ENCODE measurements around the gene CHD6.

CHD6 gene

GRCh38 chr20:41531518-41532275, 86.5 kb downstream of the CHD6 start:
- DNase-seq = no peak

GRCh38 chr20:41530923-41531322, 87.3 kb downstream of the CHD6 start:
- DNase-seq = no peak
- in situ Hi-C loops (cut with HindIII; ENCODE audit: low pct_ligation_motif_present, low pct_unique_long_range_greater_than_20kb, low sequenced_read_pairs) = no loop called here

More at GRCh38 chr20:41531518-41532275, 86.5 kb downstream of the CHD6 start:
- in situ Hi-C loops (cut with HindIII; ENCODE audit: low pct_ligation_motif_present, low pct_unique_long_range_greater_than_20kb, low sequenced_read_pairs) = no loop called here

- no peak for DNase-seq
- in situ Hi-C loops (cut with HindIII; ENCODE audit: low pct_ligation_motif_present, low pct_unique_long_range_greater_than_20kb, low sequenced_read_pairs) = no loop called here
These were observed 91.8 kb downstream of the CHD6 start for GRCh38 chr20:41526327-41526726.

GRCh38 chr20:41524980-41525613, 93.1 kb downstream of the CHD6 start:
- DNase-seq = no peak
- in situ Hi-C loops (cut with HindIII; ENCODE audit: low pct_ligation_motif_present, low pct_unique_long_range_greater_than_20kb, low sequenced_read_pairs) = no loop called here

- no peak for DNase-seq
- in situ Hi-C loops (cut with HindIII; ENCODE audit: low pct_ligation_motif_present, low pct_unique_long_range_greater_than_20kb, low sequenced_read_pairs) = no loop called here
These were observed 94.3 kb downstream of the CHD6 start for GRCh38 chr20:41523857-41524256.

GRCh38 chr20:41513829-41514228, 104.3 kb downstream of the CHD6 start:
- in situ Hi-C loops (cut with HindIII; ENCODE audit: low pct_ligation_motif_present, low pct_unique_long_range_greater_than_20kb, low sequenced_read_pairs) = no loop called here
- DNase-seq = no peak

GRCh38 chr20:41512624-41513023, 105.6 kb downstream of the CHD6 start:
- in situ Hi-C loops (cut with HindIII; ENCODE audit: low pct_ligation_motif_present, low pct_unique_long_range_greater_than_20kb, low sequenced_read_pairs) = no loop called here
- DNase-seq = no peak

- DNase-seq = no peak
- in situ Hi-C loops (cut with HindIII; ENCODE audit: low pct_ligation_motif_present, low pct_unique_long_range_greater_than_20kb, low sequenced_read_pairs) = no loop called here
These were observed 107.2 kb downstream of the CHD6 start for GRCh38 chr20:41510847-41511450.

- in situ Hi-C loops (cut with HindIII; ENCODE audit: low pct_ligation_motif_present, low pct_unique_long_range_greater_than_20kb, low sequenced_read_pairs) = no loop called here
- no peak for DNase-seq
These were observed 108.0 kb downstream of the CHD6 start for GRCh38 chr20:41510224-41510623.

- DNase-seq = no peak
- in situ Hi-C loops (cut with HindIII; ENCODE audit: low pct_ligation_motif_present, low pct_unique_long_range_greater_than_20kb, low sequenced_read_pairs) = no loop called here
These were observed 108.6 kb downstream of the CHD6 start for GRCh38 chr20:41509316-41510200.

GRCh38 chr20:41508335-41508734, 109.8 kb downstream of the CHD6 start:
- in situ Hi-C loops (cut with HindIII; ENCODE audit: low pct_ligation_motif_present, low pct_unique_long_range_greater_than_20kb, low sequenced_read_pairs) = no loop called here
- no peak for DNase-seq

- in situ Hi-C loops (cut with HindIII; ENCODE audit: low pct_ligation_motif_present, low pct_unique_long_range_greater_than_20kb, low sequenced_read_pairs) = no loop called here
- no peak for DNase-seq
These were observed 110.3 kb downstream of the CHD6 start for GRCh38 chr20:41507851-41508250.

- DNase-seq = no peak
- in situ Hi-C loops (cut with HindIII; ENCODE audit: low pct_ligation_motif_present, low pct_unique_long_range_greater_than_20kb, low sequenced_read_pairs) = no loop called here
These were observed 110.7 kb downstream of the CHD6 start for GRCh38 chr20:41507436-41507835.

GRCh38 chr20:41506192-41506915, 111.8 kb downstream of the CHD6 start:
- DNase-seq = no peak
- in situ Hi-C loops (cut with HindIII; ENCODE audit: low pct_ligation_motif_present, low pct_unique_long_range_greater_than_20kb, low sequenced_read_pairs) = no loop called here

- DNase-seq = no peak
- in situ Hi-C loops (cut with HindIII; ENCODE audit: low pct_ligation_motif_present, low pct_unique_long_range_greater_than_20kb, low sequenced_read_pairs) = no loop called here
These were observed 113.0 kb downstream of the CHD6 start for GRCh38 chr20:41505184-41505583.

- in situ Hi-C loops (cut with HindIII; ENCODE audit: low pct_ligation_motif_present, low pct_unique_long_range_greater_than_20kb, low sequenced_read_pairs) = no loop called here
- DNase-seq = no peak
These were observed 116.8 kb downstream of the CHD6 start for GRCh38 chr20:41501376-41501775.

GRCh38 chr20:41499961-41500725, 118.0 kb downstream of the CHD6 start:
- no peak for DNase-seq
- in situ Hi-C loops (cut with HindIII; ENCODE audit: low pct_ligation_motif_present, low pct_unique_long_range_greater_than_20kb, low sequenced_read_pairs) = no loop called here

- DNase-seq = no peak
- in situ Hi-C loops (cut with HindIII; ENCODE audit: low pct_ligation_motif_present, low pct_unique_long_range_greater_than_20kb, low sequenced_read_pairs) = no loop called here
These were observed 119.1 kb downstream of the CHD6 start for GRCh38 chr20:41499064-41499463.
